Right cardiac atrium (tissue), 5 donors: Measurements from ENCODE around the gene PLEKHG4B. TPM values are rescaled to one million over a fixed set of nuclear protein-coding genes. Genes with fewer than 3 reads are reported as not detected.

ENCODE experiments used
- ATAC-seq, 2 donors: fragments of 200-7000 bp; cut with Tn5 transposase; one replicate each; pipeline versions ENCODE4 v1.8.0 to v1.9.1; 2020; ENCODE audit warnings: moderate library complexity in 2 of 2, mild to moderate bottlenecking in 1 of 2
- DNase-seq, 3 donors: peaks; one replicate each; pipeline ENCODE4 v3.0.0-alpha.2; 2020
- H3K27ac ChIP-seq: one replicate; pipeline ENCODE4 v1.5.1; 2013; ENCODE audit warnings: mild to moderate bottlenecking, low read length, control low read depth, moderate library complexity
- H3K27me3 ChIP-seq: one replicate; pipeline ENCODE4 v1.6.1; 2013; ENCODE audit not compliant: control insufficient read depth, insufficient read depth
- H3K4me1 ChIP-seq: one replicate; pipeline ENCODE4 v1.6.1; 2013; ENCODE audit warnings: low read length; ENCODE audit not compliant: control insufficient read depth, insufficient read depth
- H3K4me3 ChIP-seq: one replicate; pipeline ENCODE4 v1.5.1; 2013; ENCODE audit warnings: low read length, control low read depth
- H3K9me3 ChIP-seq: one replicate; pipeline ENCODE4 v1.6.1; 2013; ENCODE audit warnings: low read length; ENCODE audit not compliant: control insufficient read depth
- WGBS: extraction: QIAGEN DNeasy Blood & Tissue Kit; methylation state at CpG from one replicate; pipeline ENCODE4 v1.1.7; 2013; 5-methylcytosine and 5-hydroxymethylcytosine counted together
- intact Hi-C, 4 donors: fragments of 100-400 bp; cut with DNase I; formaldehyde crosslinking; loops; one replicate each; pipeline versions ENCODE4 v1.11.0 to v1.14.0; 2022 to 2023
- polyA plus RNA-seq: library from polyadenylated mRNA; stranded (reverse); fragments of 200-250 nt; gene quantifications from one replicate; pipeline ENCODE4 v1.2.3, GENCODE V29; 2013
- total RNA-seq, 4 donors: library from RNA; stranded (reverse); fragmentation: NEBNext Ultra II Directional; extraction: Animal tissue kit (Norgen Biotek cat#: 25700); gene quantifications; one replicate each; pipeline ENCODE4 v1.2.1, GENCODE V29; 2021
- donor health status: healthy with polysubstance abuse.
- donor health status: DM: no; HTN: yes; CAD: no.
- donor health status: DM: no; HTN: no; CAD: no.
- donor health status: DM: no; HTN: yes; CAD: no; lungs with severe emphysema.
- donor health status: DM: yes; HTN: yes; CAD: no.

The PLEKHG4B gene
- total and polyA plus RNA-seq, 5 donors: under 0.01 to 0.06 TPM; not detected in 3

DNA sequence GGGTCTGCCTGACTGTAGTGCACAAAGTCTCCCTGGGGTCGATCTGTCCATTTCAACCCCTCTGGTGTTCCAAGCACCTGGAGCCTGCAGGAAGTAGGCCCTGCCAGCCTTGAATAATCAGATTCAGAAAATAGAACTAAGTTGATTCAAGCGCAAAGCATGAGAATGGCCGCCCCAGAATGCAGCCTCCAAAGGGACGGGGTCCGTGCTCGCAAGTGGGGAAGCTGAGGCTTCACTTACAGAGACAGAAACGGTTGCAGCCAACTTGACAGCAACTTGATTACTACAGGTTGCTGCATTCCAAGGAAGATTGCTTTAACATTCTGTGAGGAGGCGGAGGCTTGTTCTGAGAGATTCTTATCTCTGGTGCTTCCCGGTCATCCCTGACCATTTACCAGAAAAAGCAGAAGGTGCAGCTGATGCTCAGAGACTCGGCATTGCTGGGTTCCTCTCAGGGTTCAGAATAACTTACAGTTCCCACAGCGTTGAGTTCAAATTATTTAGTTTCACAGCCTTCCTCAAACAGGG, 84.4 kb downstream of the PLEKHG4B start:
- intact Hi-C loops: no loop called here
- no peak for ATAC-seq
- H3K4me3 ChIP-seq: no peak overlapping the region
- H3K4me1 ChIP-seq: no peaks in the 10 kb centered on the region
- 74% methylated on average over 11 of the region's 11 CpGs for WGBS
- no peaks in the 10 kb centered on the region for H3K27me3 ChIP-seq
- no peak for DNase-seq
- no peaks in the 10 kb centered on the region for H3K9me3 ChIP-seq
- no peak overlapping the region for H3K27ac ChIP-seq

DNA sequence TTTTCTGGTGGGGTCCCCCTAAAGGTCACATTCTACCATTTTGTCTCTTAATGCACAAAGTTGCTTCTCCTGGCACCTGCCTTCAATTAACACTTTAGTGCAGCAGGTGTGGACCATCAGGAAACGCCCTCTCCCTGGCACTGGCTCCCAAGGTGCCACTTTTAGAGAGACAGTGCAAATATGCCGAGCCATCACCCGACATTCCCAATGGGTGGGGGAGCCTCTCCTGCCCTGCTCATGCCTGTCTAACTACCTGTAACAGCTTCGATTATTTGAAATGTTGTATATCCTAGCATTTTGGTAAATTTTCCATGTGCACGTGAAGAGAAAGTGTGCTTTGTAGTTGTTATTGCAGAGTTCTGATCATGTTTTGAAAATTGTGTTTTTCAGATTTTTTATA, 86.1 kb downstream of the PLEKHG4B start:
- intact Hi-C loops: no loop called here
- ATAC-seq (no peak), DNase-seq (no peak)
- WGBS: 87% methylated on average over 5 of the region's 5 CpGs
- Histone ChIP-seq H3K27me3 (no peaks in the 10 kb centered on the region), H3K27ac (no peak overlapping the region), H3K4me3 (no peak overlapping the region), H3K4me1 (no peaks in the 10 kb centered on the region), H3K9me3 (no peaks in the 10 kb centered on the region)

DNA sequence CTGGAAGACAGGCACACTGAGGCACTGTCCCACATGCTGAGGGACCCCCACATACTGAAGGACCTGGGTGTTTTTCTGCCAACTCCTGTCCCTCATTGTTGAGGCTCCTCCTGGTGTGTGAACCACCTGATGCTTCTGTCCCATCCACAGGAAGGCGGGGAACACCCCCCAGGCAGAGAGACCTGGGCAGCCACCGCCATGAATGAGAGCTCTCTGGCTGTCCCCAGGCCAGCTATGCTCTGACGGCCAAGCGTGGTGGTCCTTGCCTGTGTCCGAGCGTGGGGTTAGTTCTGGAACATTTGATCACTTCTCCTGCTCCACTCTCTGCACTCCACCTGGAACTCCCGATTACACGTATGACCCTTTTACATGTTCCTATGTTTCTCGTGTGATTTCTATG, 87.4 kb downstream of the PLEKHG4B start:
- Histone ChIP-seq H3K27me3 (no peaks in the 10 kb centered on the region), H3K4me1 (no peaks in the 10 kb centered on the region), H3K27ac (no peak overlapping the region), H3K9me3 (no peaks in the 10 kb centered on the region), H3K4me3 (no peak overlapping the region)
- intact Hi-C loops: no loop called here
- WGBS: 84% methylated on average over 9 of the region's 9 CpGs
- DNase-seq (no peak), ATAC-seq (no peak)

DNA sequence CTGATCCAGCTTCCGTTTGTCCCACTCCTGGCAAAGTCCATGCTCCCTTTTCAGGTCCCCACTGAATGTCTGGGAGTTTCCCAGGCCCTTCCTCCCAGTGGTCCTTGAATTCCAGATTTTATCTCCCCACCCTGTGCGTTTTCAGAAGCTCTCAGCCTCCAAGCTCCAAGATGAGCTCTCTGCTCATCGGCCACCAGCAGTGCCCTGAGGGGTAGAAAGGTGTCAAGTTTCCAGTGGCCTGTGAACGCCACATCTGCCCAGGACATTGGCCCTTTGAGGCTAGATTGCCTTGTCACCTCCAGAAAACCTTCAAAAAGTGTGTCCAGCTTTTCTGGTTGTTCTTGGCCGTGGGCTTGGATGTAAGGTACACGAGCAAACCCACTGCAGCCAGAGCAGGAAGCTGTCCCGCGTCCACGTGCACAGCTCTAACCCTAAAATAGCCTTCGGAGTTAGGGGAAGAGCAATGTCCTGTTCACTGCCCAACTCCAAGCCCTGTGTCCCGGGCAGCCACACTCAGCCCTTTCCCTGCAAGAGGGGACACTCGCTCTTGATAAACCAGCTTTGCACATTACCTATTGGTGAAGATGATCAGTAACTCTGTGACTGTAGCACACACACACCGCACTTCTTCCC, 88.4 kb downstream of the PLEKHG4B start:
- Histone ChIP-seq H3K27me3 (no peaks in the 10 kb centered on the region), H3K4me3 (no peak overlapping the region), H3K27ac (no peak overlapping the region), H3K9me3 (no peaks in the 10 kb centered on the region), H3K4me1 (no peaks in the 10 kb centered on the region)
- intact Hi-C loops: no loop called here
- ATAC-seq: peak in 1 of 2 donors; percentile 51
- 54% methylated on average over 13 of the region's 13 CpGs for whole genome bisulfite sequencing
- peak in 1 of 3 donors; percentile 44 for DNase-seq

DNA sequence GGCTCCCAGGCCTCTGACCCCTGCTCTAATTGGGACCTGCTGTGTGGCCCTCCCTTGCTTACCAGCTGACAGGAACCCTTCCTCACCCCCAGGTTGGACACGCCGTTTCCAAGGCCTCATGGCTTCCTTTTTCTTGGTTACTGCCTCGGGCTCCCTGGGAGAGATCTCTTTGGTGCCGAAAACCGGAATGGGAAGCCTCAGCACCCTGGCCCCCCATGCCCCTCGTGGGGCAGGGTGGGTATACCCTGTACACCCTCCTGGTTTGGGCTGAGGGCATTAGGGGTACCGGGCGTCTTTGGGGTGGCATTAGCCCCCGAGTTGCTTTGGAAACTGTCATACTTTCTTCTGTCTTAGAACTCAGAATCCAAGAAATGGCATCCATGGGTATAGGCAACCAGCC, 89.2 kb downstream of the PLEKHG4B start:
- WGBS: 93% methylated on average over 9 of the region's 9 CpGs
- no peak overlapping the region for H3K4me3 ChIP-seq
- H3K27ac ChIP-seq: no peak overlapping the region
- H3K9me3 ChIP-seq: no peaks in the 10 kb centered on the region
- DNase-seq: peak in 1 of 3 donors; percentile 11
- H3K4me1 ChIP-seq: no peaks in the 10 kb centered on the region
- intact Hi-C loops: no loop called here
- ATAC-seq: no peak
- H3K27me3 ChIP-seq: no peaks in the 10 kb centered on the region

DNA sequence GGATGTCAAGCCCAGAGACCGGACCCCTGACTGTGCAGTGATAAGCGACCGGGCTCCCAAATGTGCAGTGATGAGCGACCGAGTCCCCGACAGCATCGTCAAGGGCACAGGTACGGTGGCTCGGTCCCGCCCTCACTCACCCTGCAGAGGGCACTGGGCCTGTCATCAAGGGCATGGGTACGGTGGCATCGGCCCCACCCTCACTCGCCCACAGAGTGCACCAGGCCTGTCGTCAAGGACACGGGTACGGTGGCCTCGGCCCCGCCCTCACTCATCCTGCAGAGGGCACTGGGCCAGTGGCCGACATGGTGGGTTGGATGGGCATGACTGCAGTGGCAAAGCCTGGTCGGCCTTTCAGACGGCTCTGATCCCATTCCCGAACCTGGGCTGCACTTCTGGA, 89.6 kb downstream of the PLEKHG4B start:
- H3K27ac ChIP-seq: no peak overlapping the region
- no peaks in the 10 kb centered on the region for H3K27me3 ChIP-seq
- no peak overlapping the region for H3K4me3 ChIP-seq
- intact Hi-C loops: no loop called here
- ATAC-seq (peak in 1 of 2 donors; percentile 10), DNase-seq (peak in 2 of 3 donors; percentile 34 to 47)
- no peaks in the 10 kb centered on the region for H3K9me3 ChIP-seq
- no peaks in the 10 kb centered on the region for H3K4me1 ChIP-seq
- 90% methylated on average over 22 of the region's 22 CpGs for WGBS

DNA sequence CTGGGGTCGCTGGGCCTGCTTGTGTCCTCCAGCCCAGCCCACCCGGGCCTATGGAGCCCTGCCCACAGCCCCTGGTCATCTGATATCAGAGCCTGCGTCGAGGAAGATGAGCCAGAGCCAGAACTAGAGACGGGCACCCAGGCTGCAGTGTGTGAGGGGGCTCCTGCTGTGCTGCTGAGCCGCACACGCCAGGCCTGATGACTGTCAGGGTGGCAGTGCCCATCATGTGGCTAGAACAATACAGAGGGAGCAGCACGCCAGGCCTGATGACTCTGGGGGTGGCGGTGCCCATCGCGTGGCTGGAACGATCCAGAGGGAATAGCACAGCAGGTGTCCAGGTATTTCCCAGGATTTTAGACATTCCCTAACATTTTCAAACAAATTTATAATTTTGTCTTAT, 90.2 kb downstream of the PLEKHG4B start:
- H3K27ac ChIP-seq: no peak overlapping the region
- DNase-seq (peak in 1 of 3 donors; percentile 13), ATAC-seq (no peak)
- no peaks in the 10 kb centered on the region for H3K4me1 ChIP-seq
- intact Hi-C loops: no loop called here
- no peaks in the 10 kb centered on the region for H3K27me3 ChIP-seq
- H3K4me3 ChIP-seq: no peak overlapping the region
- H3K9me3 ChIP-seq: no peaks in the 10 kb centered on the region
- WGBS: 92% methylated on average over 12 of the region's 12 CpGs

DNA sequence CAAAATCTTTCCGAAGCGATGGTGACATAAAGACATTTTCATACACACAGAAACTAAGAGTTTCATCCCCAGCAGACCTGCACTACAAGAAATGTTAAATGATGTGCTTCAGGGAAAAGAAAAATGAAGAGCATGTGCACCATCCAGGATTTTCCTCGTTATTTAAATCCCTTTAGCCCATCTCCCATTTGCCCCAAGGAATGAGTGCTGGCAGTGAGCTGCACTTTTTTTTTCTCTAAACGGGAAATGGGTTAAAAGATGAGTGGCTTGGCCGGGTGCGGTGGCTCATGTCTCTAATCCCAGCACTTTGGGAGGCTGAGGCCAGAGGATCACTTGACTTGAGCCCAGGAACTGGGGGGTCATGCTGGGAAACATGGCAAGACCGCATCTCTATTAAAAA, 92.5 kb downstream of the PLEKHG4B start:
- ATAC-seq (no peak), DNase-seq (no peak)
- Histone ChIP-seq H3K9me3 (no peaks in the 10 kb centered on the region), H3K27me3 (no peaks in the 10 kb centered on the region), H3K27ac (no peak overlapping the region), H3K4me1 (peaks cover 2% of the 10 kb centered on the region), H3K4me3 (no peak overlapping the region)
- WGBS: 77% methylated on average over 7 of the region's 7 CpGs
- intact Hi-C loops: no loop called here

DNA sequence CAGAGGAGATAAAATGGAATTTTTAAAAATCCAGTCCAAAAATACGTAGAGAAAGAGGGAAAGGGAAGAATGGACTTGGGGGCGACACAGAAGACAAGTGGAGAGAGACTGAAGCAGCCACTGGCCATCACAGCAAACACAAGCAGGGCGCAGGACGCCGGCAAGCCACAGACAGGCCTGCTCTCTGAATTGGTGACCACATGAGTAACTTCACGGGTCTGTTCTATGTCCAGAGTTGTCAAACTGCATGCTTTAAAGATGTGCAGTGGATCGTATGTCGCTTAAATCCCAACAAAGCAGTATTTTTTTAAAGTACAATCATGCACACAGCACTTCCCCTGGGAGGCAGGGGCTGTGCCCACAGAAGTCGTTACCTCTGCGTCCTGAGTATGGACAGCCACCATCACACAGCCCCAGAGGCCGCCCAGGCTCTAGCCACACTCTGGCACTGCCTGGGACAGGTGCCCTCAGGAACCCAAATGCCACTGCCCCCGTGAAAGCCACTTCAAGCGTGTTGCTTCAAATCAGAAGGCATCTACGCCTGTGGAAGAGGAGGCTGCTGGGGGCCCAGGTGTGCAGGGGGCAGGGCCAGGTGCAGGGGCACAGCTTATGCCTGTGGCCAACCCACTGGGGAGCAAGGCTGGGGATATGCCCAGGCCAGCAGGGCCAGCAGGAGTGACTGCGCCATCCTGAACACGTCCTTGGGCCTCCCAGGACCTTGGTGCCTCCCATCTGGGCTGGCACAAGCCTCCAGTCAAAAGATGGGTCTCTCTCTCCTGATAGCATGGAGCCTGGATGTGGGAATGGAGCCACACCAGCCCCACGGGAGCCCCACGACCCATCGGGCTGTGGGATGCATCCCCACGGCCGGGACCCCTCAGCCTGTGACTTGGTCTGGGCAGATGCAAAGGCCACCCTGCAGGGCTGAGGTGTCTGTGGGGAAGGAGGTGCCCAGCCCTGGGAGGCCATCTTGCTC, 93.4 kb downstream of the PLEKHG4B start:
- WGBS: 77% methylated on average over 21 of the region's 21 CpGs
- Histone ChIP-seq H3K4me3 (no peak overlapping the region), H3K9me3 (no peaks in the 10 kb centered on the region), H3K4me1 (peaks cover 2% of the 10 kb centered on the region), H3K27me3 (no peaks in the 10 kb centered on the region), H3K27ac (no peak overlapping the region)
- DNase-seq: peak in 2 of 3 donors; percentile 30 to 35
- intact Hi-C loops: no loop called here
- no peak for ATAC-seq

DNA sequence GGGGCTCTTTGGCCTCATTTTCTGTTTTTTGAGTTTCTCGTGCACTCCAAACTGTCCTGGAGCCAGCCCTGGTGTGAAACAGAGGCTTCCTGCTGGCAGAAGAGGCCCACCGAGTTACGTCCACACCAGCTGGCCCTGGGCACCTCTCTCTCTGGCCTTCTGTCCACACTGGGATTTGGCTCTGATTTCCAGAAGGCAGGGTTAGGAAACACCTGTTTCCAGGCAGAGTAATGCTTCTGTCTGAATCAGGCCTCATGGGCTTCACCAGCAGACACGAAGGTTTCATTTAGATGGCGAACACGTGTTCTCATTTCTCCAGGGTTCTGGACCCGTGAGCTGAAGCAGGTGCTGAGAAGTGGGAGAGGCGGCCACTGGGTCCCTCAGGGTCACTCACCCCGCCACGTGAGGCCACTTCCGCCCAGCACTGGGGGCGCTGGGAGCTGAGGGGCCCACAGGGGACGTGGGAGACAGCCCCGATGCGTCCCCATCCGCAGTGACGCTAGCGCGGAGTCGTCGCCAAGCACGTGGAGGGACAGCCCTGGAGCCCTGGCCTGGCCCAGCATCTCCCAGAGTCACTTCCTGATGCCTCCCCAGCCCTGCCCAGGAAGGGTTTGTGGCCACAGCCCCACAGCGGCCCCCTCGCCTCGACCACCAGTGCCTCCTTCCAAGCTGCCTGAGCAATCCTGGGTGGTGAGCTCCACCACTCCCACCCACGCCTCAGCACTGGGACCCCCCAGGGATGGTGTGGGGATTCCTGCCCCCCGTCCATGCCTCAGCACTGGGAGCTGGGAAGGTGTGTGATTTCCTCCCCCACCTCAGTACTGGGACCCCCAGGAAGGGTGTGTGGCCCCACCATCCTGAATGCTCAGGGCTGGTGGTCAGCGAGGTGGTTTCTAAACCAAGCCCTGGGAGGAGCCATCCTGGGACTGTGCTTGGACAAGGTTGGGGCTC, 94.4 kb downstream of the PLEKHG4B start:
- intact Hi-C loops: no loop called here
- peaks cover 4% of the 10 kb centered on the region for H3K4me1 ChIP-seq
- DNase-seq: peak in 2 of 3 donors; percentile 29 to 56
- no peak overlapping the region for H3K4me3 ChIP-seq
- H3K27ac ChIP-seq: no peak overlapping the region
- 76% methylated on average over 28 of the region's 28 CpGs for WGBS
- ATAC-seq: no peak
- H3K9me3 ChIP-seq: no peaks in the 10 kb centered on the region
- H3K27me3 ChIP-seq: no peaks in the 10 kb centered on the region
